Measurements from ENCODE around the gene ARHGEF39. TPM values are rescaled to one million over a fixed set of nuclear protein-coding genes. Genes with fewer than 3 reads are reported as not detected.
"Not testable (repeated sequence)": the region's sequence is repeated elsewhere in the genome, so short reads cannot be mapped to it uniquely, and the experiment has no call there.

ARHGEF39 gene
- total RNA-seq, 1 experiment from 2014 or later, result 4.8 TPM

GRCh38 chr9:35660966-35661415 is 4.0 kb downstream of the ARHGEF39 start:
- peak; percentile 55 for DNase-seq (ENCODE audit: low read depth, low spot score)
- in situ Hi-C loops (cut with HindIII; ENCODE audit: low pct_unique_long_range_greater_than_20kb, low sequenced_read_pairs), result no loop called here

- in situ Hi-C loops (cut with HindIII; ENCODE audit: low pct_unique_long_range_greater_than_20kb, low sequenced_read_pairs), result no loop called here
- DNase-seq (ENCODE audit: low read depth, low spot score), result peak; percentile 58
These were observed 5.7 kb downstream of the ARHGEF39 start for GRCh38 chr9:35659340-35659739.

DNA sequence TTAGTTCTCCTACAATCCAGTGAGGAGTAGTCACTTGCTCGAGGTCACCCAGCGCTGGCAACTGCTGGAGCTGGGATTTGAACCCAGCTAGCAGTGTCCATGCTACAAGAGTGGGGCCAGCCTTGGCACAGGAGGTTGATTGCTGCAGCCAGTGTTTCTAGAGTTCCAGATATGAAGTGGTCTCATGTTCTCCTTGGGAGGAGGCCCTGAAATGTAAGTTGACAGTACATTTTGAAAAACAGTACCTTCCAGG is 6.1 kb downstream of the ARHGEF39 start:
- in situ Hi-C loops (cut with HindIII; ENCODE audit: low pct_unique_long_range_greater_than_20kb, low sequenced_read_pairs), result no loop called here
- DNase-seq (ENCODE audit: low read depth, low spot score), result peak; percentile 53

- DNase-seq (ENCODE audit: low read depth, low spot score), result peak; percentile 75
- in situ Hi-C loops (cut with HindIII; ENCODE audit: low pct_unique_long_range_greater_than_20kb, low sequenced_read_pairs), result no loop called here
These were observed 6.6 kb downstream of the ARHGEF39 start, which contains the start of gene CCDC107 for GRCh38 chr9:35658137-35658967. TSS of gene CCDC107 (plus strand) at chr9:35658292. CDS start at chr9:35658380, 88 bp downstream.

- peak; percentile 99 for DNase-seq (ENCODE audit: low read depth, low spot score)
- in situ Hi-C loops (cut with HindIII; ENCODE audit: low pct_unique_long_range_greater_than_20kb, low sequenced_read_pairs), result no loop called here
These were observed 7.4 kb downstream of the ARHGEF39 start, which contains the start of gene RMRP for GRCh38 chr9:35657546-35658136. TSS of gene RMRP (minus strand) at chr9:35658019.

DNA sequence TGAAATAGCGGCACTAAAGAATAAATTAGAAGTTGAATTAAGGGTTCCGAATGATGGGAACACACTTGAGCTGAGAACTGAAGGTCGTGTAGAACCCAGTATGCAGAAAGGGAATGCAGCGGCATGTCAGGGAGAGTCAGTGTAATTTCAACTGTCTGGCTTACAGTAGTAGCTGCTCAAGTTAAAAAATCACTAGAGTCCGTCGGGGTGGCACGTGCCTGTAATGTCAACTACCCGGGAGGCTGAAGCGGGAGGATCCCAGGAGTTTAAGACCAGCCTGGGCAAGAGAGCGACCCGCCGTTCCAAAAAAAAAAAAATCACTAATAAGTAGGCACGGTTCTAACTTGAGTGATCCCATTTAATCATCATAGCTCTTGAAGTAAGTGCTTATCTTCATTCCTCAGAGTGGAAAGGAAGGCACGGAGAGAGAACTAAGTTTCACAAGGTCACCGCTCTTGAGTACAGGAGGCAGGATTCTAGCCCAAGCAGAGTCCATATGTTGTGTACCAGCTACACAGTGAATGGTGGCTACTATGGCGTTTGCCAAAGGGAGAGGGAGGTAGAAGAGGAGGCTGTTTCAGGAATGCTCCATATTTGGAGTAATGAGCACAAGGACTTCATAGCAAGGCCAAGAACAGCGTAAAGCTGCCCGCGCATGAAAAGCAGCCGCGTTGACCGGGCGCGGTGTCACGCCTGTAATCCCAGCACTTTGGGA is 8.0 kb downstream of the ARHGEF39 start:
- no peak for DNase-seq (ENCODE audit: low read depth, low spot score)
- in situ Hi-C loops (cut with HindIII; ENCODE audit: low pct_unique_long_range_greater_than_20kb, low sequenced_read_pairs), result no loop called here

DNA sequence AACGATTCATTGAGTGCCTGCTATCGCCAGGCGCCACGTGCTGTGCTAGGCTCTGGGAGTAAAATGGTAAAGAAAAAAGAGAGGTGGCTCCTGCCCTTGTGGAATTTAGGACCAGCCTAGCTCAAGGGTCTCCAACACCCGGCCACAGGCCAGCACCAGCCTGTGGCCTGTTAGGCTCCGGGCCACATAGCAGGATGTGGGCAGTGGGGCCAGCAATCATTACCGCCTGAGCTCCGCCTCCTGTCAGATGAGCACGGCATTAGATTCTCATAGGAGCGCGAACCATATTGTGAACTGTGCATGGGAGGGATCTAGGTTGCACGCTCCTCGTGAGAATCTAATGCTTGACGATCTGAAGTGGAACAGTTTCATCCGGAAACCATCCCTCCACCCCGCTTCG is 8.6 kb downstream of the ARHGEF39 start:
- DNase-seq (ENCODE audit: low read depth, low spot score), result no peak
- in situ Hi-C loops (cut with HindIII; ENCODE audit: low pct_unique_long_range_greater_than_20kb, low sequenced_read_pairs), result no loop called here

GRCh38 chr9:35653611-35654010 is 11.4 kb downstream of the ARHGEF39 start:
- in situ Hi-C loops (cut with HindIII; ENCODE audit: low pct_unique_long_range_greater_than_20kb, low sequenced_read_pairs), result no loop called here

GRCh38 chr9:35652829-35653209 is 12.2 kb downstream of the ARHGEF39 start:
- no peak for DNase-seq (ENCODE audit: low read depth, low spot score)
- in situ Hi-C loops (cut with HindIII; ENCODE audit: low pct_unique_long_range_greater_than_20kb, low sequenced_read_pairs), result no loop called here

More at GRCh38 chr9:35653611-35654010, 11.4 kb downstream of the ARHGEF39 start:
- no peak for DNase-seq (ENCODE audit: low read depth, low spot score)

DNA sequence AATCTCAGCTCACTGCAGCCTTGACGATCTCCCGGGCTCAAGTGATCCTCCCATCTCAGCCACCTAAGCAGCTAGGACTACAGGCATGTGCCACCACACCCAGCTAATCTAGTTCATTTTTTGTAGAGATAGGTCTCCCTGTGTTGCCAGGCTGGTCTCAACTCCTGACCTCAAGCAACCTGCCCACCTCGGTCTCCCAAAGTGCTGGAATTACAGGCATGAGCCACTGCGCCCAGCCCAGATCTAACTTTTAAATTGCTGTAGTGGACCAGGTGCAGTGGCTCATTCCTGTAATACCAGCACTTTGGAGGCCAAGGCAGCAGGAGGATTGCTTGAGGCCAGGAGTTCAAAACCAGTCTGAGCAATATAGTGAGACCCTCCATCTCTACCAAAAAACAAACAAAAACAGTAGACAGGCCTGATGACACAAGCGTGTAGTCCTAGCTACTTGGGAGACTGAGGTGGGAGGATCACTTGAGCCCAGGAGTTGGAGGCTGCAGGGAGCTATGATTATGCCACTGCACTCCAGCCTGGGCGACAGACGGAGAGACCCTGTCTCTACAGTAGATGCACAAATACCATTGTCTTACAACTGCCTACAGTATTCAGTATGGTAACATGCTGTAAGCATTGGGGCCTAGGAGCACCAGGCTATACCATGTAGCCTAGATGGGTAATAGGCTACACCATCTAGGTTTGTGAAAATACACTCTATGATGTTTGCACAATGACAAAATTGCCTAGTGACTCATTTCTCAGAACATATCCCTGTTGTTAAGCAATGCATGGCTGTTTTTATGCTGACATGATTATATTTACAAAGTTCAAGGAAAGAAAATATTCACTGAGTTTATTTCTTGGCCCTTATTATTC is 12.8 kb downstream of the ARHGEF39 start:
- no peak for DNase-seq (ENCODE audit: low read depth, low spot score)
- in situ Hi-C loops (cut with HindIII; ENCODE audit: low pct_unique_long_range_greater_than_20kb, low sequenced_read_pairs), result no loop called here

DNA sequence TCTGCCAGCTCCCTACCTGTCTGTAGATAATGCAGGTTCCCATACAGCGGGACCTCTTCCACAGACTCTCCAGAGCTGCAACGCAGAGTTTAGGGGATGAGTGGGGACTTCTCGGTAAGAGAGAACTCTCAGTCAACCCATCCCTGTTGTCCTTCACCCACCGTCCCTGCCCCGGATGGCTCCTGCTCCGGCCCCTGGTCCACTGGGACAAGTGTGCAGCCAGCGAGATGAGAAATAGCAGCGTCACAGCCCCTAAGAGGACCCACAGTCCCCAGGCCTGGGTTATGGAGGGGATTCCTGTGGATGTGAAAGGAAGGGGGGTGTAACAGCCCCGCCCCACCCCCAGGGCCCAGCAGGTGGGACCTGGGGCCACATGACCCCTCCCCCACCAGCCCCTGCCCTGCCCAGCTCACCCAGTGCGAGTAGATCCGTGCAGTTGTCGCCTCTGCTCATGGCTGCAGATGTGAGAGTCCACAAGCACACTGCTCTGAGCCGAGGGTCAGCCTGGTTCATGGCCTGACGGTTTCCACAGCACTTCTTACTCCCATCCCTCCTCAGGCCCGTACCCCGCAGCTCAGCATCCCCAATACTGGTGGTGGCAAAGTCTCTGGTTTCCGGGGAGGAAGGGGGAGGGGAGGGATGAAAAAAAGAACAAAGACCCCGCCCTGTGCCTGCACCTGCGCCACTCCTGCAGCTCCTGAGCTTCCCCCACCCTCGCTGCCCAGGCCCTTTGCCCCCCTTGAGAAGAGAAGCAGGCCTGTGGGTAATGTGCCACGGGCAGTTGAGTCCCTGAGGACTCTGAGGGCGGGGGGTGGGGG is 14.4 kb downstream of the ARHGEF39 start, which contains the start of gene SIT1:
TSS of gene SIT1 (minus strand) at position 591 of the 818 bp plus-strand sequence. CDS start at position 513, 78 bp downstream.
- in situ Hi-C loops (cut with HindIII; ENCODE audit: low pct_unique_long_range_greater_than_20kb, low sequenced_read_pairs), result no loop called here
- DNase-seq (ENCODE audit: low read depth, low spot score), result no peak

DNA sequence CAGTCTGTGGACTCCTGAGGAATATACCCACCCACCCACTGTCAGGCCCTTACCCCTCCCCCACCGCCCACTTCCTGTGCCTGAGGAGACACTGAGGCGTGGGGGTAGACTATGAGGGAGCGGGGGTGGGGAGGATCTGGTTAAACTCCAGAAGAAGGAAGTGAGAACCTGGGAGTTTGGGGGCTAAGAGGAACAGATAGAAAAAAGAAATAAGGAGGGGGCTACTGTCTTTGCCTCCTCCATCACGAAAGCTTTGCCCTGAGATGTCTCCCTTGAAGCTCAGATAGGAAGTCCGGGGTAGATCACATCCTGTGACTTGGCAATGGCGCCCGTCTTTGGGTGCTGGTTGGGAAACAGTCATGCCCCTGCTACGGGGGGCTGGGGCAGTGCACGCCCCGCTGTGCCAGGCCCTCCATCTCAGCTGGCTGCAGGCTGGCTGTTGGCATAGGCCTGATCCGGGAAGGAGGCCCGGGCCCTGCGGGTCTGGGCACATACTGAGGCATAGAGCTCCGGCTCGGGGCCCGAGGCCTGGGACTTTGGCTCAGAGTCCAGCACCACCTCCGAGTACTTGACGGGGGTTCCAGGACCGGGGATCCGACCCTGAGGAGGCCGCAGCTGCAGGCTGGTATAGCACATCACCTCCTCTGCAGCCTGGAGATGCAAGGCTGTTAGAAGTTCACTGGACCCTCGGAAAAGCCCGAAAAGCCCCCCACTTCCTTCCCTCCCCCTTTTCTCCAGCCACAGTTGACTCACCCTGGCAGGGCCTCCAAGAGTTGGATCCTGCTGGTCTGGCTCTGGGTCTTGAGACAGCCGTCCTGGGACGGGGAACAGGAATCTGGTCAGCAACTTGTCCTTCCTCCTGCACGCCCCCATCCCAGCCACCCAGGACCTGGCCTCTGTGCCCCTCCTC is 15.3 kb downstream of the ARHGEF39 start:
- in situ Hi-C loops (cut with HindIII; ENCODE audit: low pct_unique_long_range_greater_than_20kb, low sequenced_read_pairs), result no loop called here
- no peak for DNase-seq (ENCODE audit: low read depth, low spot score)

GRCh38 chr9:35646533-35647265 is 18.3 kb downstream of the ARHGEF39 start:
- in situ Hi-C loops (cut with HindIII; ENCODE audit: low pct_unique_long_range_greater_than_20kb, low sequenced_read_pairs), result no loop called here
- peak; percentile 80 for DNase-seq (ENCODE audit: low read depth, low spot score)

- in situ Hi-C loops (cut with HindIII; ENCODE audit: low pct_unique_long_range_greater_than_20kb, low sequenced_read_pairs), result no loop called here
These were observed 18.9 kb downstream of the ARHGEF39 start for GRCh38 chr9:35646153-35646532.

GRCh38 chr9:35645736-35646135 is 19.3 kb downstream of the ARHGEF39 start:
- DNase-seq (ENCODE audit: low read depth, low spot score); in situ Hi-C loops (cut with HindIII; ENCODE audit: low pct_unique_long_range_greater_than_20kb, low sequenced_read_pairs): not testable (repeated sequence)

More at GRCh38 chr9:35646153-35646532, 18.9 kb downstream of the ARHGEF39 start:
- DNase-seq (ENCODE audit: low read depth, low spot score), result no peak

All from SK-MEL-5 (cell line).